Measurements from ENCODE around the gene BLNK.

DNA sequence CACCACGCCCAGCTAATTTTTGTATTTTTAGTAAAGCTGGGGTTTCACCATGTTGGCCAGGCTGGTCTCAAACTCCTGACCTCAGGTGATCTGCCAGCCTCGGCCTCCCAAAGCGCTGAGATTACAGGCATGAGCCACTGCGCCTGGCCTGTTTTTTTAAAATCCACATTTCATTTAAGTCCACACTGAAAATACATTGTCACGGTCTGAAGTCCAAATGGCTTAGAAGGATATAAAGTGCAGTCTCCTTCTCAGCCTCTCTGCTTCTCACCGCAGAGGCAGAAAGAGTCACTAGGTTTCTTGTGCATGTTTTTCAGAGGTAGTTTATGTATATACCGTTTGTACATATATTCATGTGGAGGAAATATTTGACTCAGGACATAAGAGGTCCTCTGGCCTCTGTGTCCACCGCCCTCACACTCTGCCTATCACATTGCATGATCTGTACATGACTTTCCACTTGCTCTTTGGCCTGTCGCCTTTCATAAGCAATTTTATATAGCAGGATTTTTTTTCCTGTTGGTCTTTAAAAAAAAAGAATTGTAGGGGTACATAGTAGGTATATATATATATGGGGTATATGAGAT lies 42.9 kb downstream of the BLNK start:
- TF ChIP-seq TCF12 (IDR thresholded peaks at IDR 0.05; ENCODE audit: low read depth) (no peak), EP300 (IDR thresholded peaks at IDR 0.05; ENCODE audit: borderline replicate concordance) (no peak)
